ENCODE results near the gene ARMC12.

The ARMC12 gene

DNA sequence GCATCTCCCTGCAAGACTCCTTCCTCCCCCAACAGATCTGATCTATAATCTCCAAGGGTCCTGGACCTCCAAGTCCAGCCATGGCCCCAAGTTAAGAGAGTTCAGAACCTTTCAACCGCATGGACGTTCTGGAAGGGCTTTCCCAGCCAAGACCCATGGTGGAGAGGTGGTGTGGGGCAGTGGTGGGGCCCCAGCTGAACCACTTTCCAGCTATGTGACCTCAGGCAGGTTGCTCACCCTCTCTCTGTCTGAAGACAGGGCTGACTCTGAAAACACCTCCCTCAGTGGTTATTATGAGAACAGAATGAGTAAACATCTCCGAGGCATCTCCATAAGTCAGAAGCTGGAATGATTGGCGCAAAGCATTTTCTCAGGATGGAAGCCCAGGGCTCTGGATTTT lies 59.4 kb downstream of the ARMC12 start:
- in situ Hi-C loops (cut with MboI; ENCODE audit: low sequenced_read_pairs) = no loop called here

DNA sequence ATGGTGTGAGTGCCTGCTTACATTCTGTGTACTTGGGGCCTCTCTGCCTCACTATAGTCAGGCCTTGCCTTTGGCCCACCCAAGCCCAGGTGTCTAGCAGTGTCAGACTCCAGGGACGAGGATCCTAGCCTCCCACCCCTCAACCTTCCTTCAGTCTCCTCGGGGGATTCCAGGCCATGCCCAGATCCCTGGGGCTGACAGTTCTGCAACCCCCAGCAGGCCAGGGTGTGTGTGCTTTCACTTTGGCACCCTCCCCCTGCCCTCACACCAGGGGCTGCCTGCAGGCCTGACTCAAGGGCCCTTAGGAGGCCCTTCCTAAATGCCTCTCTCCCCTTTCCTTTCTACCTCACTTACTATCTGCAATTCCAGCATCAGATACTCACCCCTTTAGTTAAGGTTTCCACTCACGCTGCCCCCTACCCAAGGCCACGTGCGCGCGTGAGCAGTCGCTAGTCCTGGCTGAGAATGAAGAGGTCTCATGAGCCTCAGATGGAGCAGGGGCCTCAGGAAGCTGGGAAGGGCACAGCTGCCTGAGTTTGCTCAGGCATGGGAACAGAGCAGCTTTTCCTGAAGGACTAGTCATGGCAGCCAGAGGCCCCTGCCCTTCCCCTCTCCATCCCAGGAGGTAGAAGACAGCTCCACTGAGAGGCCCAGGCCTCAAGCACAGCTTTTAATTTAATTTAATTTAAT lies 61.1 kb downstream of the ARMC12 start:
- in situ Hi-C loops (cut with MboI; ENCODE audit: low sequenced_read_pairs) = no loop called here
